Measurements from ENCODE around the gene CDYL2. TPM values are rescaled to one million over a fixed set of nuclear protein-coding genes. Genes with fewer than 3 reads are reported as not detected.

The CDYL2 gene
- polyA plus RNA-seq, 1 donor from 2014 or later = 2.6 TPM

DNA sequence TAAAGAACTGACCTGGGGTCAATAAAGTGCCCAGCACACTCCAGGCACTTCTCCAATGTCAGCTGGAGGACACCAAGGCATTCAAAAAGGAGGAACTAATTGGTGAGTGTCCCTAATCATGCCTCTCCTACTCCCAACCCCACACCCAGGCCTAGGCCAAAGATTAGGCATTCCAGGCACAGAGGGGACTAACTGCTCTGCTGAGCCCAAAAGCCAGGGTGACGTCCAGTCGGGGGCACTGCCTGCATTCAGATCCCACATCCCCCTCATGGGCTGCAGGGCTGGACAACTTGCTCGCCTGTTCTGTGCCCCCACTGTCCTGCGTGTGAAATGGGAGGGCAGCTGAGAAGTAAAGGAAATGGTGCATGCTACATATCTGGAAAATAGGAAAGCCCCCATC lies 148.2 kb downstream of the CDYL2 start:
- Histone ChIP-seq H3K79me2 (replicated peaks; ENCODE audit: insufficient read depth, low read length) (no peaks in the 10 kb centered on the region), H2AFZ (ENCODE audit: low read depth, low read length) (no peak overlapping the region), H3K9me2 (ENCODE audit: insufficient read depth, low read length) (no peaks in the 10 kb centered on the region), H4K20me1 (ENCODE audit: insufficient read depth) (no peaks in the 10 kb centered on the region), H3K27ac (ENCODE audit: low read length) (no peak overlapping the region), H3K9ac (ENCODE audit: low read length) (no peak overlapping the region), H3K36me3 (ENCODE audit: insufficient read depth, low read length) (no peaks in the 10 kb centered on the region), H3K9me3 (ENCODE audit: low read length) (no peaks in the 10 kb centered on the region), H3K27me3 (ENCODE audit: insufficient read depth, low read depth, low read length) (no peaks in the 10 kb centered on the region), H3K4me2 (ENCODE audit: low read length) (no peak overlapping the region), H3F3A (ENCODE audit: insufficient read depth, low read length, poor library complexity, severe bottlenecking) (no peaks in the 10 kb centered on the region), H3K4me3 (ENCODE audit: low read length) (no peak overlapping the region)
- TF ChIP-seq, protein P1, sequence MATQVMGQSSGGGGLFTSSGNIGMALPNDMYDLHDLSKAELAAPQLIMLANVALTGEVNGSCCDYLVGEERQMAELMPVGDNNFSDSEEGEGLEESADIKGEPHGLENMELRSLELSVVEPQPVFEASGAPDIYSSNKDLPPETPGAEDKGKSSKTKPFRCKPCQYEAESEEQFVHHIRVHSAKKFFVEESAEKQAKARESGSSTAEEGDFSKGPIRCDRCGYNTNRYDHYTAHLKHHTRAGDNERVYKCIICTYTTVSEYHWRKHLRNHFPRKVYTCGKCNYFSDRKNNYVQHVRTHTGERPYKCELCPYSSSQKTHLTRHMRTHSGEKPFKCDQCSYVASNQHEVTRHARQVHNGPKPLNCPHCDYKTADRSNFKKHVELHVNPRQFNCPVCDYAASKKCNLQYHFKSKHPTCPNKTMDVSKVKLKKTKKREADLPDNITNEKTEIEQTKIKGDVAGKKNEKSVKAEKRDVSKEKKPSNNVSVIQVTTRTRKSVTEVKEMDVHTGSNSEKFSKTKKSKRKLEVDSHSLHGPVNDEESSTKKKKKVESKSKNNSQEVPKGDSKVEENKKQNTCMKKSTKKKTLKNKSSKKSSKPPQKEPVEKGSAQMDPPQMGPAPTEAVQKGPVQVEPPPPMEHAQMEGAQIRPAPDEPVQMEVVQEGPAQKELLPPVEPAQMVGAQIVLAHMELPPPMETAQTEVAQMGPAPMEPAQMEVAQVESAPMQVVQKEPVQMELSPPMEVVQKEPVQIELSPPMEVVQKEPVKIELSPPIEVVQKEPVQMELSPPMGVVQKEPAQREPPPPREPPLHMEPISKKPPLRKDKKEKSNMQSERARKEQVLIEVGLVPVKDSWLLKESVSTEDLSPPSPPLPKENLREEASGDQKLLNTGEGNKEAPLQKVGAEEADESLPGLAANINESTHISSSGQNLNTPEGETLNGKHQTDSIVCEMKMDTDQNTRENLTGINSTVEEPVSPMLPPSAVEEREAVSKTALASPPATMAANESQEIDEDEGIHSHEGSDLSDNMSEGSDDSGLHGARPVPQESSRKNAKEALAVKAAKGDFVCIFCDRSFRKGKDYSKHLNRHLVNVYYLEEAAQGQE (IDR thresholded peaks at IDR 0.05; ENCODE audit: borderline replicate concordance) = no peak
- no peak for TF ChIP-seq EP300 (conservative IDR thresholded peaks at IDR 0.05; ENCODE audit: poor library complexity, severe bottlenecking)
- TF ChIP-seq, protein P2, sequence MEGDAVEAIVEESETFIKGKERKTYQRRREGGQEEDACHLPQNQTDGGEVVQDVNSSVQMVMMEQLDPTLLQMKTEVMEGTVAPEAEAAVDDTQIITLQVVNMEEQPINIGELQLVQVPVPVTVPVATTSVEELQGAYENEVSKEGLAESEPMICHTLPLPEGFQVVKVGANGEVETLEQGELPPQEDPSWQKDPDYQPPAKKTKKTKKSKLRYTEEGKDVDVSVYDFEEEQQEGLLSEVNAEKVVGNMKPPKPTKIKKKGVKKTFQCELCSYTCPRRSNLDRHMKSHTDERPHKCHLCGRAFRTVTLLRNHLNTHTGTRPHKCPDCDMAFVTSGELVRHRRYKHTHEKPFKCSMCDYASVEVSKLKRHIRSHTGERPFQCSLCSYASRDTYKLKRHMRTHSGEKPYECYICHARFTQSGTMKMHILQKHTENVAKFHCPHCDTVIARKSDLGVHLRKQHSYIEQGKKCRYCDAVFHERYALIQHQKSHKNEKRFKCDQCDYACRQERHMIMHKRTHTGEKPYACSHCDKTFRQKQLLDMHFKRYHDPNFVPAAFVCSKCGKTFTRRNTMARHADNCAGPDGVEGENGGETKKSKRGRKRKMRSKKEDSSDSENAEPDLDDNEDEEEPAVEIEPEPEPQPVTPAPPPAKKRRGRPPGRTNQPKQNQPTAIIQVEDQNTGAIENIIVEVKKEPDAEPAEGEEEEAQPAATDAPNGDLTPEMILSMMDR (IDR thresholded peaks at IDR 0.05; ENCODE audit: poor library complexity, severe bottlenecking) = no peak
- TF ChIP-seq MXI1 (conservative IDR thresholded peaks at IDR 0.05; ENCODE audit: poor library complexity, severe bottlenecking) = no peak
- TF ChIP-seq RAD21 (conservative IDR thresholded peaks at IDR 0.05) = no peak
- no peak for TF ChIP-seq EZH2 (IDR thresholded peaks at IDR 0.05; ENCODE audit: borderline replicate concordance, insufficient read depth, low read length, poor library complexity, severe bottlenecking)
- TF ChIP-seq POLR2AphosphoS5 (IDR thresholded peaks at IDR 0.05) = no peak
- no peak for TF ChIP-seq SMC3 (conservative IDR thresholded peaks at IDR 0.05; ENCODE audit: poor library complexity)
- TF ChIP-seq TAF1 (IDR thresholded peaks at IDR 0.05; ENCODE audit: low read depth) = no peak

DNA sequence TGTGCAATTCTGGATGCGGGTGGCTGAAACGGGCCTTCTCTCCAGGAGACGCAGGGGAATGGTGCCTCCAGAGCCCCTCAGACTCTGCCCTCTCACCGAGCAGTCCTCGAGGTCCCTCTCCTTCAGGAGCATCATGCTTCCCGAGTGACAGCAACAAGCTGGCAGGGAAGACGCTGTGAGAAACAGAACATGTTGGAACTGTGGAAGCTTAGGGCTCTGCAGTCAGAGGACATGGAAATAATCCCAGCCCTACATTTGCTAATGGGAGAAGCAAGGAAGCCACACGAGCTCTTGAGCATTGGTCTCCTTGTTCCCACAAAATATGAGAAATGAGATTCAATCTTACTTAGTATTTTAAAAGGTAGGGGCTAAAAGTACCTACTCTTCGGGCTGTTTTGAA lies 148.6 kb downstream of the CDYL2 start:
- Histone ChIP-seq H3K9me3 (ENCODE audit: low read length) (no peaks in the 10 kb centered on the region), H3F3A (ENCODE audit: insufficient read depth, low read length, poor library complexity, severe bottlenecking) (no peaks in the 10 kb centered on the region), H3K36me3 (ENCODE audit: insufficient read depth, low read length) (no peaks in the 10 kb centered on the region), H4K20me1 (ENCODE audit: insufficient read depth) (no peaks in the 10 kb centered on the region), H3K27me3 (ENCODE audit: insufficient read depth, low read depth, low read length) (no peaks in the 10 kb centered on the region), H3K4me2 (ENCODE audit: low read length) (no peak overlapping the region), H3K9me2 (ENCODE audit: insufficient read depth, low read length) (no peaks in the 10 kb centered on the region), H3K4me3 (ENCODE audit: low read length) (no peak overlapping the region), H3K79me2 (replicated peaks; ENCODE audit: insufficient read depth, low read length) (no peaks in the 10 kb centered on the region), H3K27ac (ENCODE audit: low read length) (no peak overlapping the region), H3K9ac (ENCODE audit: low read length) (no peak overlapping the region), H2AFZ (ENCODE audit: low read depth, low read length) (no peak overlapping the region)
- TF ChIP-seq SMC3 (conservative IDR thresholded peaks at IDR 0.05; ENCODE audit: poor library complexity) (no peak), EP300 (conservative IDR thresholded peaks at IDR 0.05; ENCODE audit: poor library complexity, severe bottlenecking) (no peak), RAD21 (conservative IDR thresholded peaks at IDR 0.05) (no peak), MXI1 (conservative IDR thresholded peaks at IDR 0.05; ENCODE audit: poor library complexity, severe bottlenecking) (no peak), TAF1 (IDR thresholded peaks at IDR 0.05; ENCODE audit: low read depth) (no peak), EZH2 (IDR thresholded peaks at IDR 0.05; ENCODE audit: borderline replicate concordance, insufficient read depth, low read length, poor library complexity, severe bottlenecking) (no peak), POLR2AphosphoS5 (IDR thresholded peaks at IDR 0.05) (no peak)
- TF ChIP-seq, protein P2 (IDR thresholded peaks at IDR 0.05; ENCODE audit: poor library complexity, severe bottlenecking) = no peak
- TF ChIP-seq, protein P1 (IDR thresholded peaks at IDR 0.05; ENCODE audit: borderline replicate concordance) = no peak
